A673 (cell line): ENCODE measurements around the gene AEBP2. TPM values are rescaled to one million over a fixed set of nuclear protein-coding genes. Genes with fewer than 3 reads are reported as not detected.
"Not testable (repeated sequence)": the region's sequence is repeated elsewhere in the genome, so short reads cannot be mapped to it uniquely, and the experiment has no call there.

Experiments
- Bru-seq: library from RNA; stranded (reverse); fragments of 400-500 nt; gene quantifications from one replicate; lab custom pipeline; 2021; lab: Mats Ljungman, UMichigan
- BruChase-seq, 2 experiments: library from RNA; stranded (reverse); fragments of 400-500 nt; gene quantifications; one replicate each; lab custom pipeline; 2021; lab: Mats Ljungman, UMichigan
- BruUV-seq: library from RNA; stranded (reverse); fragments of 400-500 nt; replicated peaks from 2 replicates; lab custom pipeline; 2021; lab: Mats Ljungman, UMichigan
- CTCF ChIA-PET: fragments of 300-600 bp; sonication (Branson Sonifier 250); formaldehyde crosslinking; loops from one replicate; lab custom pipeline; 2022; ENCODE audit warnings: antibody characterized with exemption; lab: Charles Lee
- POLR2A ChIA-PET: fragments of 300-600 bp; sonication (Branson Sonifier 250); formaldehyde crosslinking; loops from one replicate; lab custom pipeline; 2022; ENCODE audit warnings: antibody characterized with exemption; ENCODE audit not compliant: low non-redundant PET; lab: Charles Lee
- DNase-seq: peaks from one replicate; pipeline ENCODE4 v3.0.0-alpha.2; 2015; ENCODE audit warnings: low spot score
- H3K27ac ChIP-seq: fragments of 200-600 bp; sonication (generic); 2 replicates; pipeline ENCODE4 v1.5.1; 2016; ENCODE audit warnings: mixed run types, low read depth, mild to moderate bottlenecking, mixed read lengths, antibody characterized with exemption, low read length; ENCODE audit not compliant: poor library complexity, severe bottlenecking
- H3K27me3 ChIP-seq: fragments of 200-600 bp; sonication (generic); replicated peaks from 2 replicates; pipeline ENCODE4 v1.6.1; 2017; ENCODE audit warnings: mixed run types, low read depth, mild to moderate bottlenecking, mixed read lengths, antibody characterized with exemption, low read length; ENCODE audit not compliant: insufficient read depth, poor library complexity
- H3K36me3 ChIP-seq: fragments of 200-600 bp; sonication (generic); 2 replicates; pipeline ENCODE4 v1.6.1; 2016; ENCODE audit warnings: mixed run types, mild to moderate bottlenecking, mixed read lengths, antibody characterized with exemption, low read length; ENCODE audit not compliant: insufficient read depth, poor library complexity, severe bottlenecking
- H3K4me1 ChIP-seq: fragments of 200-600 bp; sonication (generic); 2 replicates; pipeline ENCODE4 v1.6.1; 2017; ENCODE audit warnings: mixed run types, mild to moderate bottlenecking, mixed read lengths, antibody characterized with exemption, low read length; ENCODE audit not compliant: insufficient read depth, poor library complexity, severe bottlenecking
- H3K4me3 ChIP-seq: fragments of 200-600 bp; sonication (generic); 2 replicates; pipeline ENCODE4 v1.5.1; 2016; ENCODE audit warnings: low read depth, mixed run types, mild to moderate bottlenecking, mixed read lengths, low read length; ENCODE audit not compliant: poor library complexity, severe bottlenecking
- H3K9me3 ChIP-seq: fragments of 200-600 bp; sonication (generic); 2 replicates; pipeline ENCODE4 v1.6.1; 2016; ENCODE audit warnings: mixed run types, low read depth, mild to moderate bottlenecking, mixed read lengths, antibody characterized with exemption, low read length; ENCODE audit not compliant: poor library complexity, severe bottlenecking
- CTCF ChIP-seq: fragments of 300-800, 200-600 bp; sonication (generic); conservative IDR thresholded peaks from 2 replicates; pipeline ENCODE4 v1.5.1; 2017; ENCODE audit warnings: low read depth, mild to moderate bottlenecking, antibody characterized with exemption, low read length, moderate library complexity, mixed read lengths
- EZH2 ChIP-seq: fragments of 200-600 bp; sonication (generic); IDR thresholded peaks from 2 replicates; pipeline ENCODE4 v1.6.1; 2017; ENCODE audit warnings: borderline replicate concordance, low read depth, mild to moderate bottlenecking, mixed read lengths, antibody characterized with exemption, low read length; ENCODE audit not compliant: poor library complexity, severe bottlenecking
- intact Hi-C: fragments of 100-400 bp; cut with micrococcal nuclease; formaldehyde crosslinking; loops from one replicate; pipeline ENCODE4 v1.10.0; 2022; ENCODE audit not compliant: unreplicated experiment
- long read RNA-seq: library from polyadenylated mRNA; stranded (forward); transcript quantifications from one replicate; pipeline ENCODE4 v2.0.0, GENCODE V29; 2022
- total RNA-seq: library from RNA; stranded (reverse); gene quantifications from 2 replicates; pipeline ENCODE4 v1.2.3, GENCODE V29; 2021

Gene AEBP2
- total RNA-seq (47.6 and 48.8 TPM in 2 replicates), Bru-seq, nascent RNA (percentile 86 among the genes with signal in this experiment), BruChase-seq, experiment 1, labeled RNA remaining after a 2-hour chase (percentile 81 among the genes with signal in this experiment), BruChase-seq, experiment 2, labeled RNA remaining after a 6-hour chase (percentile 80 among the genes with signal in this experiment)
- long read RNA-seq, full-length matches to known transcripts = 9 of 18 reads
- long read RNA-seq, partial matches to known transcripts = 0 of 18 reads
- long read RNA-seq, other reads (novel, unspliced or antisense) = 9 of 18 reads

- peaks cover 10% of the 10 kb centered on the region for H3K4me1 ChIP-seq
- peak within 1 kb of the TSS; percentile 96 for H3K4me3 ChIP-seq
- no peak for TF ChIP-seq CTCF
- TF ChIP-seq EZH2 = no peak
- DNase-seq = peak; percentile 97
- POLR2A ChIA-PET = no interaction called here
- H3K36me3 ChIP-seq = peaks cover 8% of the 10 kb centered on the region
- H3K27ac ChIP-seq = peak within 1 kb of the TSS; percentile 92
- BruUV-seq = no TSS peak
- H3K9me3 ChIP-seq = no peaks in the 10 kb centered on the region
- H3K27me3 ChIP-seq = no peaks in the 10 kb centered on the region
- intact Hi-C loops = loop anchor here (10.0 kb wide), 1 partner anchor 205 kb away; no protein-coding TSS in a partner anchor
- CTCF ChIA-PET = interaction anchor here (0.9 kb wide), 1 partner anchor 216 kb away, joined by 4 read pairs; no protein-coding TSS in a partner anchor
Observed at GRCh38 chr12:19439059-19440018, at the start of gene AEBP2. Gene AEBP2 (plus strand): TSS chr12:19439492. CDS start chr12:19439700, 208 bp downstream.

GRCh38 chr12:19390051-19390598, 49.2 kb upstream of the AEBP2 start:
- TF ChIP-seq CTCF = no peak
- no peak for TF ChIP-seq EZH2
- ChIA-PET POLR2A (no interaction called here), CTCF (no interaction called here)
- H3K4me3 ChIP-seq = no peak overlapping the region
- intact Hi-C loops = no loop called here
- no peaks in the 10 kb centered on the region for H3K36me3 ChIP-seq
- no peaks in the 10 kb centered on the region for H3K9me3 ChIP-seq
- H3K27ac ChIP-seq = no peak overlapping the region
- BruUV-seq = no TSS peak
- no peaks in the 10 kb centered on the region for H3K4me1 ChIP-seq
- no peak for DNase-seq
- no peaks in the 10 kb centered on the region for H3K27me3 ChIP-seq

- intact Hi-C loops, H3K9me3 ChIP-seq, H3K4me1 ChIP-seq, POLR2A ChIA-PET, H3K27ac ChIP-seq, CTCF ChIA-PET, H3K4me3 ChIP-seq, DNase-seq, BruUV-seq, H3K36me3 ChIP-seq, H3K27me3 ChIP-seq: not testable (repeated sequence)
Observed at GRCh38 chr12:19392644-19393043, 46.6 kb upstream of the AEBP2 start.
